CD4-positive, alpha-beta memory T cell (primary cell): ENCODE results near the gene GCN1. TPM values are rescaled to one million over a fixed set of nuclear protein-coding genes. Genes with fewer than 3 reads are reported as not detected.

Experiments
- CTCF ChIA-PET: fragments of 350-600 bp; sonication (Branson Sonifier 250); formaldehyde crosslinking; loops from one replicate; lab custom pipeline; 2021; ENCODE audit warnings: inconsistent platforms; ENCODE audit not compliant: partially characterized antibody; lab: Charles Lee
- POLR2A ChIA-PET: fragments of 350-600 bp; sonication (Branson Sonifier 250); formaldehyde crosslinking; loops from one replicate; lab custom pipeline; 2021; ENCODE audit not compliant: partially characterized antibody; lab: Charles Lee
- DNase-seq, 5 donors: peaks; one replicate each; pipeline versions ENCODE4 v3.0.0 to v3.0.0-alpha.2; 2020 to 2022; ENCODE audit warnings: mixed read lengths in 1 of 5
- H3K27ac ChIP-seq: one replicate; pipeline ENCODE4 v1.7.0; 2013; ENCODE audit warnings: low read depth, low read length
- H3K27me3 ChIP-seq: 2 replicates; pipeline ENCODE4 v1.7.0; 2013; ENCODE audit warnings: mild to moderate bottlenecking, low read length, moderate library complexity; ENCODE audit not compliant: insufficient read depth
- H3K36me3 ChIP-seq: 2 replicates; pipeline ENCODE4 v1.7.0; 2013; ENCODE audit warnings: mild to moderate bottlenecking, low read length, moderate library complexity; ENCODE audit not compliant: insufficient read depth
- H3K4me1 ChIP-seq: 2 replicates; pipeline ENCODE4 v1.7.0; 2013; ENCODE audit warnings: mild to moderate bottlenecking, low read length, moderate library complexity; ENCODE audit not compliant: insufficient read depth
- H3K4me3 ChIP-seq, 2 donors: one replicate each; pipeline ENCODE4 v1.7.0; 2013; ENCODE audit warnings: low read length in 2 of 2, mild to moderate bottlenecking in 1 of 2
- H3K9me3 ChIP-seq, 2 donors: one replicate each; pipeline ENCODE4 v1.7.0; 2013; ENCODE audit warnings: low read length in 2 of 2, control low read depth in 1 of 2; ENCODE audit not compliant: control insufficient read depth in 1 of 2
- H3K27ac Mint-ChIP-seq, 7 donors: one replicate each; pipeline ENCODE4 v1.8.0; 2020 to 2021; ENCODE audit warnings: mixed read lengths in 7 of 7, mild to moderate bottlenecking in 6 of 7, inconsistent platforms in 3 of 7, moderate library complexity in 3 of 7
- H3K27me3 Mint-ChIP-seq, 2 donors: one replicate each; pipeline ENCODE4 v1.8.0; 2020 to 2021; ENCODE audit warnings: mixed read lengths in 2 of 2
- H3K36me3 Mint-ChIP-seq, 2 donors: one replicate each; pipeline ENCODE4 v1.8.0; 2020 to 2021; ENCODE audit warnings: mixed read lengths in 2 of 2, inconsistent platforms in 1 of 2, mild to moderate bottlenecking in 1 of 2
- H3K4me1 Mint-ChIP-seq, 4 donors: one replicate each; pipeline ENCODE4 v1.8.0; 2020 to 2021; ENCODE audit warnings: mixed read lengths in 4 of 4, mild to moderate bottlenecking in 1 of 4
- H3K4me3 Mint-ChIP-seq, 8 donors: one replicate each; pipeline ENCODE4 v1.8.0; 2020 to 2021; ENCODE audit warnings: mixed read lengths in 8 of 8, mild to moderate bottlenecking in 7 of 8, moderate library complexity in 6 of 8, inconsistent platforms in 3 of 8
- H3K9me3 Mint-ChIP-seq, 8 donors: one replicate each; pipeline ENCODE4 v1.8.0; 2020 to 2021; ENCODE audit warnings: mixed read lengths in 8 of 8, mild to moderate bottlenecking in 5 of 8, inconsistent platforms in 3 of 8, moderate library complexity in 1 of 8
- intact Hi-C: fragments of 100-400 bp; cut with micrococcal nuclease; formaldehyde crosslinking; loops from one replicate; pipeline ENCODE4 v1.15.1; 2023
- polyA plus RNA-seq, 2 donors: library from polyadenylated mRNA; unstranded; fragments of 300-500 nt; fragmentation: Illumina TruSeq; gene quantifications; one replicate each; pipeline ENCODE4 v1.2.3, GENCODE V29; 2021
- total RNA-seq, 2 experiments: library from RNA; stranded (reverse); gene quantifications; one replicate each; pipeline ENCODE4 v1.2.3, GENCODE V29; 2021

The GCN1 gene
- total and polyA plus RNA-seq, 4 experiments from 2014 or later, result 13.9 to 132 (median 78.1) TPM

DNA sequence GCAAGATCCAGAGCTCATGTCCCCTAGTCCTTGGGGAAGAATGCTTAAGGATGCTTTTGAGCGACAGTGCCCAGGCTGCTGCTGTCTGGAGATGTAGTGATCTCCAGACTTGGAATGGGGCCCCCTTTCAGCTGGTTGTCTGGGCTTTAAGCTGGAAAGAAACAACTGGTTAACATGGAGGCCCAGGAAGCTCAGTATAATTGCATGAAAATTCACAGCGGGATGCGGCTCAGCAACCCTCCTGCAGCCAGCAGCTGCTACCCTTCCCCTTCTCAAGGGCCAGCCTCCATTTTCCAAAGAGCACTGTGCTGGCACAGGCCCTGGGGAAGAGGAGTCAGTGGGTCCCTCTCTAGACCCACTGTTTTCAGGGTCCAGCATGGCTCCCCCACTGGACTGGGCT lies 104.3 kb downstream of the GCN1 start:
- no peak overlapping the region for H3K4me3 Mint-ChIP-seq
- Histone ChIP-seq H3K9me3 (no peaks in the 10 kb centered on the region), H3K27ac (no peak overlapping the region), H3K27me3 (no peaks in the 10 kb centered on the region), H3K36me3 (peaks cover 10% of the 10 kb centered on the region), H3K4me1 (peaks cover 12% of the 10 kb centered on the region), H3K4me3 (no peak overlapping the region)
- CTCF ChIA-PET, result interaction anchor here (0.9 kb wide), 1 partner anchor 27 kb away, joined by 3 read pairs; the partner anchor contains the start of gene RAB35
- intact Hi-C loops, result no loop called here
- DNase-seq, result no peak
- H3K27ac Mint-ChIP-seq, result peak overlapping the region in 2 of 7 donors; percentile 43 to 48
- H3K9me3 Mint-ChIP-seq, result peaks cover 0 to 2% (median 0%) of the 10 kb centered on the region in 8 donors
- peaks cover 11 to 41% of the 10 kb centered on the region in 2 donors for H3K36me3 Mint-ChIP-seq
- POLR2A ChIA-PET, result interaction anchor here (0.7 to 1.6 kb wide), 4 partner anchors 12 to 111 kb away, joined by 3 to 6 read pairs (median 3); partner anchors contain the start of genes BICDL1 and RPLP0
- no peaks in the 10 kb centered on the region for H3K27me3 Mint-ChIP-seq
- H3K4me1 Mint-ChIP-seq, result peaks cover 5 to 26% (median 18%) of the 10 kb centered on the region in 4 donors

DNA sequence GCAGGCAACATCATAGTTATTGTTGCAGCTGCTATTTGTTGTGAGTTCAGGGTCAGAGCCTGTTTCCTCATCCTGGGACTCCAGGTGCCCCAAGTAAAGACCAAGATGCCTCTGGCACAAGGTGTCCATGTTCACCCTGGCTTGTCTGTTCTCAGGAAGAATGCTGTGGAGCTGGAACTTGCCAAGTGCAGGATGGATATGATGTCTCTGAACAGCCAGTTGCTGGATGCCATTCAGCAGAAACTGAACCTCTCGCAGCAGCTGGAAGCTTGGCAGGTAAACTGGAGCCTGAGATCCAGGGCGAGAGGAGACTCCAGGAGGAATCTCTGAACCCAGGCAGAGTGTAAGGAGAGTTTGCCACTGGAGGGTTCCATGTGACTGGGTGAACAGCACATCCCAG lies 104.7 kb downstream of the GCN1 start:
- Mint-ChIP-seq H3K27ac (peak overlapping the region in 3 of 7 donors; percentile 29 to 62 (median 48)), H3K36me3 (peaks cover 13 to 42% of the 10 kb centered on the region in 2 donors), H3K4me3 (no peak overlapping the region), H3K27me3 (no peaks in the 10 kb centered on the region), H3K9me3 (peaks cover 0 to 2% (median 0%) of the 10 kb centered on the region in 8 donors), H3K4me1 (peaks cover 6 to 26% (median 18%) of the 10 kb centered on the region in 4 donors)
- intact Hi-C loops, result loop anchor here (5.0 kb wide), 1 partner anchor 422 kb away; the partner anchor contains the start of gene PRKAB1
- ChIA-PET POLR2A (interaction anchor here (0.7 to 1.6 kb wide), 4 partner anchors 13 to 111 kb away, joined by 3 to 6 read pairs (median 3); partner anchors contain the start of genes BICDL1 and RPLP0), CTCF (interaction anchor here (0.9 kb wide), 1 partner anchor 27 kb away, joined by 3 read pairs; the partner anchor contains the start of gene RAB35)
- Histone ChIP-seq H3K36me3 (peaks cover 10% of the 10 kb centered on the region), H3K9me3 (no peaks in the 10 kb centered on the region), H3K4me1 (peaks cover 12% of the 10 kb centered on the region), H3K27ac (no peak overlapping the region), H3K4me3 (no peak overlapping the region), H3K27me3 (no peaks in the 10 kb centered on the region)
- DNase-seq, result no peak

DNA sequence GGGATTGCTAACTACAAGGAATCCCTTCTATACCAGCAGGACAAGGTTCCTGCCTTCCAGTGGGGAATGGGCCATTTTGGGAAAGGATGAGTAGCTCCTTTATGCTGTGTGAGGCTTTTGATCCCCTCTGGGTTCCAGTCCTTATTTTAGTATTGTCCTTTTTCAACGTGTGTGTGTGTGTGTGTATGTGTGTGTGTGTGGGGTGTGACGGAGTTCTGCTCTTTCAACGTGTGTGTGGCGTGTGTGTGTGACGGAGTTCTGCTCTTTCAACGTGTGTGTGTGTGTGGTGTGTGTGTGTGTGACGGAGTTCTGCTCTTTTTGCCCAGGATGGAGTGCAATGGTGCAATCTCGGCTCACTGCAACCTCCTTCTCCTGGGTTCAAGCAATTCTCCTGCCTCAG lies 105.4 kb downstream of the GCN1 start:
- Mint-ChIP-seq H3K27ac (peak overlapping the region; percentile 6 to 92 (median 55)), H3K36me3 (peaks cover 19 to 45% of the 10 kb centered on the region in 2 donors), H3K4me3 (no peak overlapping the region), H3K4me1 (peaks cover 7 to 26% (median 18%) of the 10 kb centered on the region in 4 donors), H3K9me3 (peaks cover 0 to 2% (median 0%) of the 10 kb centered on the region in 8 donors), H3K27me3 (no peaks in the 10 kb centered on the region)
- intact Hi-C loops, result loop anchor here (5.0 kb wide), 1 partner anchor 422 kb away; the partner anchor contains the start of gene PRKAB1
- POLR2A ChIA-PET, result interaction anchor here (3.1 kb wide), 2 partner anchors 22 to 100 kb away, joined by 20 to 84 read pairs; partner anchors contain the start of gene BICDL1
- Histone ChIP-seq H3K27me3 (no peaks in the 10 kb centered on the region), H3K36me3 (peaks cover 10% of the 10 kb centered on the region), H3K4me1 (peaks cover 12% of the 10 kb centered on the region), H3K9me3 (no peaks in the 10 kb centered on the region), H3K4me3 (no peak overlapping the region), H3K27ac (no peak overlapping the region)
- CTCF ChIA-PET, result interaction anchor here (1.4 to 2.9 kb wide), 2 partner anchors 11 to 32 kb away, joined by 3 to 10 read pairs; no protein-coding TSS in a partner anchor
- no peak for DNase-seq

DNA sequence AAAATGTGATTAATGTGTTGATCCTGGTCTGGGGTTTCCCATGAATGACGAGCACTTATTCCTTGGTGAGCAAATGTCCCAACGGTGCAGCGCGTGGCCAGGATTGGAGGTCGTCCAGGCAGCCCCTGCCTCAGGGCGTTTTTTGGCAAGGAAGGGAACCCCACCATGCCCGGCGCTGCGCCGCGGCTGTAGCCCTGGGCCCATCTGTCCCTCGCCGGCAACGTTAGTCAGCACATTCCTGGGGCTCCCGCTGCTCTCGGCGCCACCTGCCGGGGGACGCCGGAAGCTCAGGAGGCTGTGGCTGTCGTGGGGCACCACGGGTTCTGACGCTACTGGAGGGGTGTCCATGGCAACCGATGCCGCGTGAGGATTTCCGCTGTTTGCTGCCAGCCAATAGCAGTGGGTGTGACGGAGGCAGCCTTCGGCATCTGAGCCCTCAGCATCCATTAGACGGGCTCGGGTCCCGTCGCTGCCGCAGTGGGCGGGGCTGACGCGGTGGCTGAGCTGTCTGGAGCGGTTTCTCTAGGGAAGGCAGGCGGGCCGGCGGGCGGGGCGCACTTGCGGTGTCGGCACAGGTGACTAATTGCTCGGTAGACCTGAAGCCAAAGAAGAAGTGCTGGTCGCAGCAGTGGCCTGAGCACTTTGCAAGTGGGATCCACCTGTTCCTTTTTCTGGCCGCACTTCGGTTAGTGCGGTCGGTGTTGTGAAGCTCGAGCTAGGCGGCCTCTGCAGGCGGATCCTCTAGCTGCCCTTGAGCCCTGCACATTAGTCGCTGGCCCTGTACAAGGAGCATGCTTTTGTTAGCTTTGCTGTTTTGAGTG lies 107.5 kb downstream of the GCN1 start:
- Mint-ChIP-seq H3K36me3 (peaks cover 19 to 40% of the 10 kb centered on the region in 2 donors), H3K27ac (peak overlapping the region; percentile 92 to 95 (median 93)), H3K4me1 (peaks cover 7 to 26% (median 18%) of the 10 kb centered on the region in 4 donors), H3K4me3 (peak overlapping the region; percentile 69 to 86 (median 83)), H3K27me3 (no peaks in the 10 kb centered on the region), H3K9me3 (peaks cover 0 to 2% (median 0%) of the 10 kb centered on the region in 8 donors)
- Histone ChIP-seq H3K27ac (peak overlapping the region; percentile 58), H3K27me3 (no peaks in the 10 kb centered on the region), H3K36me3 (peaks cover 10% of the 10 kb centered on the region), H3K9me3 (no peaks in the 10 kb centered on the region), H3K4me1 (peaks cover 12% of the 10 kb centered on the region), H3K4me3 (peak overlapping the region; percentile 49 to 52)
- peak; percentile 99 to 100 (median 100) for DNase-seq
- POLR2A ChIA-PET, result interaction anchor here (0.7 to 3.1 kb wide), 24 partner anchors 9 to 215 kb away, joined by 3 to 84 read pairs (median 4); partner anchors contain the start of genes BICDL1, RAB35, RNU4-2 and RPLP0
- CTCF ChIA-PET, result interaction anchor here (0.7 to 2.9 kb wide), 29 partner anchors 9 to 171 kb away, joined by 3 to 22 read pairs (median 5); partner anchors contain the start of genes BICDL1, RAB35 and RPLP0
- intact Hi-C loops, result loop anchor here (1.0 to 5.0 kb wide), 9 partner anchors 23 to 420 kb away; partner anchors contain the start of genes PRKAB1, RAB35 and RNU4-2

DNA sequence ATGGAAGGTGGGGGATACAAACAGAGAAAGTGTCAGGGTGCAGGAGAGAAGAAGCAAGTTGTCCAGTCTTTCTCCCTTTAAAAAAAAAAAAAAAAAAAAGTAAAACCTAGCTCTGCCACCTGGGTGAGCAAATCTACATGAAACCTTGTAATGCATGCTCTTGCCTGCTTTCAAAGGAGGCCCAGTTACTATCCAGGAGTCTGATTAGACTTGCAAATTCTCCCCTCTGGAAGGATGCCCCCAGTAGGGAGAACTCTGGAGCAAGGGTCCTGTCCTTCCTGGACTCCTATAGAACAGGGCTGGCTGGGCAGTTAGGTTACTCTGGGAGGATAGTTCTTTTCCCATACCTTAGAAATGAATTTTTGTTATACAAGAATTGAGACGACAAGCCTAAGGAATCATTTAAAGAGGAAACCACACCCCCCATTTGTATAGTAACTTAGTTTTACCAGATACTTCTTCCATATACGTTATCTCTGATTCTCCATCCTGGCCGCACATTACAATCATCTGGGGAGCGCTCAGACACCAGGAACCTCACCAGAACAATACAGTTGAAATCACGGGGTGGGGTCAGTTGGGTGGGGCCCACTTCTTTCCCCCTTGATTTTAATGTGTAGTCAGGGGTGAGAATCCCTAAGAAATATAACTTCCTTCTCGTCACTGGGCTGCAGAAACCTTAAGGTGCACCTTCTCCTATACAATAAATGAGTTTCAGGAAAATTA lies 108.4 kb downstream of the GCN1 start:
- no peak for DNase-seq
- H3K4me3 ChIP-seq, result no peak overlapping the region
- peak overlapping the region; percentile 39 for H3K27ac ChIP-seq
- Mint-ChIP-seq H3K27ac (peak overlapping the region; percentile 80 to 95 (median 93)), H3K9me3 (peaks cover 0 to 2% (median 0%) of the 10 kb centered on the region in 8 donors), H3K4me1 (peaks cover 7 to 22% (median 16%) of the 10 kb centered on the region in 4 donors), H3K27me3 (no peaks in the 10 kb centered on the region), H3K4me3 (peak overlapping the region in 1 of 8 donors; percentile 67), H3K36me3 (peaks cover 18 to 38% of the 10 kb centered on the region in 2 donors)
- intact Hi-C loops, result loop anchor here (5.0 kb wide), 1 partner anchor 419 kb away; the partner anchor contains the start of gene PRKAB1
- ChIA-PET POLR2A (interaction anchor here (0.7 to 3.1 kb wide), 20 partner anchors 8 to 205 kb away, joined by 3 to 84 read pairs (median 6); partner anchors contain the start of genes BICDL1, RAB35, RNU4-2 and RPLP0), CTCF (interaction anchor here (0.7 to 2.9 kb wide), 18 partner anchors 8 to 171 kb away, joined by 3 to 22 read pairs (median 5); partner anchors contain the start of genes BICDL1, RAB35 and RPLP0)
- no peaks in the 10 kb centered on the region for H3K9me3 ChIP-seq
- H3K36me3 ChIP-seq, result peaks cover 5% of the 10 kb centered on the region
- no peaks in the 10 kb centered on the region for H3K27me3 ChIP-seq
- peaks cover 12% of the 10 kb centered on the region for H3K4me1 ChIP-seq

DNA sequence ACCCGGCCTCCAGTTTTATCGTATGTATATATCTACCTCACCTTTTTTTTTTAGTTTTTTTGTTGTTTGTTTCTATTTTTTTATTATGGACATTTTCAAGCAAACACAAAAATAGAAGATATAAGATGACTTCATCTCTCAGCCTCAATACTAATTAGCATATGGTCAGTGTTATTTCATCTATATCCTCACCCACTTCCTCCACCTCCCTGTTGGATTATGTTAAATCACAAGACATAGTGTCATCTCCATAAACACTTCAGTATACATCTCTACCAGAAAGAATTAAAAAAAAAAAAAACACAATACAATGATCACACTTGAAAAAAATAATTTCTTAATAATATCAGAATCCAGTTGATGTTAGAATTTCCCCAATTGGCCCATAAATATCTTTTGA lies 112.9 kb downstream of the GCN1 start:
- H3K4me3 Mint-ChIP-seq, result no peak overlapping the region
- no peak overlapping the region for H3K27ac ChIP-seq
- H3K36me3 ChIP-seq, result no peaks in the 10 kb centered on the region
- H3K4me3 ChIP-seq, result no peak overlapping the region
- no peaks in the 10 kb centered on the region for H3K27me3 Mint-ChIP-seq
- POLR2A ChIA-PET, result no interaction called here
- intact Hi-C loops, result no loop called here
- H3K36me3 Mint-ChIP-seq, result peaks cover 16 to 28% of the 10 kb centered on the region in 2 donors
- peaks cover 6 to 18% (median 8%) of the 10 kb centered on the region in 4 donors for H3K4me1 Mint-ChIP-seq
- H3K9me3 ChIP-seq, result no peaks in the 10 kb centered on the region
- DNase-seq, result no peak
- no peaks in the 10 kb centered on the region for H3K27me3 ChIP-seq
- H3K9me3 Mint-ChIP-seq, result peaks cover 0 to 2% (median 0%) of the 10 kb centered on the region in 8 donors
- H3K27ac Mint-ChIP-seq, result peak overlapping the region in 1 of 7 donors; percentile 29
- CTCF ChIA-PET, result interaction anchor here (0.7 kb wide), 1 partner anchor 29 kb away, joined by 3 read pairs; no protein-coding TSS in a partner anchor
- peaks cover 2% of the 10 kb centered on the region for H3K4me1 ChIP-seq
